Spleen (tissue), 7 donors: ENCODE data around the gene GLDC.

Source experiments
- POLR2A ChIP-seq, 3 donors: fragments of 450-650 bp; IDR thresholded peaks; one replicate each; pipeline ENCODE4 v1.5.1; 2017; ENCODE audit warnings: antibody characterized with exemption in 3 of 3, mild to moderate bottlenecking in 1 of 3
- POLR2AphosphoS5 ChIP-seq, 3 donors: sonication (generic); formaldehyde crosslinking; IDR thresholded peaks; one replicate each; pipeline ENCODE4 v1.5.1; 2017; ENCODE audit warnings: antibody characterized with exemption in 3 of 3
- TF ChIP-seq, protein P1 (sequence below), 11 experiments: fragments of 200-600 bp in 7 of 11; fragments of 450-650 bp in 4 of 11; sonication (generic) in 4 of 11; IDR thresholded peaks in 8 of 11; conservative IDR thresholded peaks in 3 of 11; 1 replicate in 7 of 11; 2 replicates in 4 of 11; pipeline versions ENCODE4 v1.4.0 to v1.8.0; 2016 to 2021; ENCODE audit warnings: antibody characterized with exemption in 11 of 11, inconsistent platforms in 4 of 11, mild to moderate bottlenecking in 1 of 11
- donor health status: DM: no; HTN: no; CAD: no; lungs with moderate emphysema.
- donor health status: DM: no; HTN: no; CAD: no.
- donor health status: DM: no; HTN: no; CAD: no.

DNA sequence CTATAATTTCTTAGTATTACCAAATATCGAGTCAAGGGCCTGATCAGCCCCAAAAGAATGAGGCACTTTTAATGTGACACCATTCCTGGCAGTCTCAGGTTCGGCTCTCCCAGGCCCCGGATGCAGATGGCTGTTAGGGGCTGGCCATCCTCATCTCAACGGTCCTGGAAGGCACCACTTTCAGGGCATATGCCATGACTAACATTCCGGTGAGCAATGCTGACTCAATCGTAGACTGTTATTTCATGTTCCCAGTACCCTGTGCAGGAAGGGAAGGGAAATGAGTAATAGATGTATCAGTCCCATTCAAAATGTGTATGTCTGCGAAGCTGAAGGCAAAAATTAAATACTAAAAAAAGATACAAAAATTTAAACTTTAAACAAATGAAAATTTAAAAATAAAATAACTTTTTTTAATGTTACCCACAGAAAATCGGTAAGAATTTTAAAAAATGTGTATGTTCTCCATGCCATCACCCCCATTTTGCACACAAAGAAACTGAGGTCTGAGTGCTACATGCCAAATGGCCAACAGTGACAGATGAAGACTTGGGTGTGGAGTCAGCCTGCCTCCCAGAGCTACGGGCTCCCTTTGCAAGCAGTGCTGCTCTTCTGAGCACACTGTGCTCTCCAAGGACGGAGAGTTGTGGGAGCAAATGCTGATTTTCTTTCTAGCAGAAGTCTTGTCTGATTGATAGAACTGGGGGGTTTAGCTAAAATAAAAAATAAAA, 79.0 kb downstream of the GLDC start:
- TF ChIP-seq POLR2AphosphoS5 (IDR thresholded peaks at IDR 0.05) (no peak), POLR2A (IDR thresholded peaks at IDR 0.05) (no peak)
- TF ChIP-seq, protein P1, sequence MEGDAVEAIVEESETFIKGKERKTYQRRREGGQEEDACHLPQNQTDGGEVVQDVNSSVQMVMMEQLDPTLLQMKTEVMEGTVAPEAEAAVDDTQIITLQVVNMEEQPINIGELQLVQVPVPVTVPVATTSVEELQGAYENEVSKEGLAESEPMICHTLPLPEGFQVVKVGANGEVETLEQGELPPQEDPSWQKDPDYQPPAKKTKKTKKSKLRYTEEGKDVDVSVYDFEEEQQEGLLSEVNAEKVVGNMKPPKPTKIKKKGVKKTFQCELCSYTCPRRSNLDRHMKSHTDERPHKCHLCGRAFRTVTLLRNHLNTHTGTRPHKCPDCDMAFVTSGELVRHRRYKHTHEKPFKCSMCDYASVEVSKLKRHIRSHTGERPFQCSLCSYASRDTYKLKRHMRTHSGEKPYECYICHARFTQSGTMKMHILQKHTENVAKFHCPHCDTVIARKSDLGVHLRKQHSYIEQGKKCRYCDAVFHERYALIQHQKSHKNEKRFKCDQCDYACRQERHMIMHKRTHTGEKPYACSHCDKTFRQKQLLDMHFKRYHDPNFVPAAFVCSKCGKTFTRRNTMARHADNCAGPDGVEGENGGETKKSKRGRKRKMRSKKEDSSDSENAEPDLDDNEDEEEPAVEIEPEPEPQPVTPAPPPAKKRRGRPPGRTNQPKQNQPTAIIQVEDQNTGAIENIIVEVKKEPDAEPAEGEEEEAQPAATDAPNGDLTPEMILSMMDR (IDR thresholded peaks at IDR 0.05 in 8 of 11, conservative IDR thresholded peaks at IDR 0.05 in 3 of 11): no peak
